WERI-Rb-1 (cell line): ENCODE results near the gene PKN2.

Experiments
- DNase-seq: peaks from one replicate; pipeline ENCODE4 v3.0.0-alpha.2; 2020
- H3K27ac ChIP-seq: fragments of 250-450 bp; sonication (Bioruptor Pico); 2 replicates; pipeline ENCODE4 v1.5.1; 2020; ENCODE audit warnings: mild to moderate bottlenecking, moderate library complexity
- H3K27me3 ChIP-seq: fragments of 250-450 bp; sonication (Bioruptor Pico); 2 replicates; pipeline ENCODE4 v1.5.1; 2021; ENCODE audit warnings: mild to moderate bottlenecking, low read depth, moderate library complexity; ENCODE audit not compliant: insufficient read depth, severe bottlenecking
- H3K36me3 ChIP-seq: fragments of 250-450 bp; sonication (Bioruptor Pico); 2 replicates; pipeline ENCODE4 v1.5.1; 2020; ENCODE audit warnings: mild to moderate bottlenecking, moderate library complexity
- H3K4me3 ChIP-seq: 2 replicates; pipeline ENCODE4 v1.5.1; 2011; ENCODE audit warnings: low read depth, mild to moderate bottlenecking, control low read depth, low read length
- H3K9me3 ChIP-seq: fragments of 250-450 bp; sonication (Bioruptor Pico); 2 replicates; pipeline ENCODE4 v1.5.1; 2021; ENCODE audit warnings: mild to moderate bottlenecking, moderate library complexity; ENCODE audit not compliant: severe bottlenecking
- TF ChIP-seq, protein P1 (sequence below): IDR thresholded peaks from 2 replicates; pipeline ENCODE4 v1.5.1; 2011; ENCODE audit warnings: low read depth, mild to moderate bottlenecking, control low read depth, inconsistent platforms, low read length

The PKN2 gene

DNA sequence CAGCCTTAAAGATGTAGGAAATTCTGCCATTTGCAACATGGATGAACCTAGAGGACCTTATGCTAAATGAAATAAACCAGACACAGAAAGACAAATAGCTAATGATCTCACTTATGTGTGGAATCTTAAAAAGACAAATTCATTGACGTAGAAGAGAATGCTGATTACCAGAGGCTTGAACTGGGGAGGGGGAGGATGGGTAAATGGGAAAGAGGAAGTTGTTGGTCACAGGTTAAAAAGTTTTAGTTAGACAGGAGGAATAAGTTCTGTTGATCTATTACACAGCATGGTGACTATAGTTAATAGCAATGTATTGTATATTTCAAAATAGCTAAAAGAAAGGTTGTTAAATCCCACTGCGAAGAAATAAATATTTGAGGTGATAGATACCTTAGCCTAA is 62.8 kb downstream of the PKN2 start:
- H3K27me3 ChIP-seq = no peaks in the 10 kb centered on the region
- TF ChIP-seq, protein P1, sequence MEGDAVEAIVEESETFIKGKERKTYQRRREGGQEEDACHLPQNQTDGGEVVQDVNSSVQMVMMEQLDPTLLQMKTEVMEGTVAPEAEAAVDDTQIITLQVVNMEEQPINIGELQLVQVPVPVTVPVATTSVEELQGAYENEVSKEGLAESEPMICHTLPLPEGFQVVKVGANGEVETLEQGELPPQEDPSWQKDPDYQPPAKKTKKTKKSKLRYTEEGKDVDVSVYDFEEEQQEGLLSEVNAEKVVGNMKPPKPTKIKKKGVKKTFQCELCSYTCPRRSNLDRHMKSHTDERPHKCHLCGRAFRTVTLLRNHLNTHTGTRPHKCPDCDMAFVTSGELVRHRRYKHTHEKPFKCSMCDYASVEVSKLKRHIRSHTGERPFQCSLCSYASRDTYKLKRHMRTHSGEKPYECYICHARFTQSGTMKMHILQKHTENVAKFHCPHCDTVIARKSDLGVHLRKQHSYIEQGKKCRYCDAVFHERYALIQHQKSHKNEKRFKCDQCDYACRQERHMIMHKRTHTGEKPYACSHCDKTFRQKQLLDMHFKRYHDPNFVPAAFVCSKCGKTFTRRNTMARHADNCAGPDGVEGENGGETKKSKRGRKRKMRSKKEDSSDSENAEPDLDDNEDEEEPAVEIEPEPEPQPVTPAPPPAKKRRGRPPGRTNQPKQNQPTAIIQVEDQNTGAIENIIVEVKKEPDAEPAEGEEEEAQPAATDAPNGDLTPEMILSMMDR = no peak
- H3K9me3 ChIP-seq = no peaks in the 10 kb centered on the region
- peaks cover 41% of the 10 kb centered on the region for H3K36me3 ChIP-seq
- H3K27ac ChIP-seq = no peak overlapping the region
- no peak for DNase-seq
- H3K4me3 ChIP-seq = no peak overlapping the region

DNA sequence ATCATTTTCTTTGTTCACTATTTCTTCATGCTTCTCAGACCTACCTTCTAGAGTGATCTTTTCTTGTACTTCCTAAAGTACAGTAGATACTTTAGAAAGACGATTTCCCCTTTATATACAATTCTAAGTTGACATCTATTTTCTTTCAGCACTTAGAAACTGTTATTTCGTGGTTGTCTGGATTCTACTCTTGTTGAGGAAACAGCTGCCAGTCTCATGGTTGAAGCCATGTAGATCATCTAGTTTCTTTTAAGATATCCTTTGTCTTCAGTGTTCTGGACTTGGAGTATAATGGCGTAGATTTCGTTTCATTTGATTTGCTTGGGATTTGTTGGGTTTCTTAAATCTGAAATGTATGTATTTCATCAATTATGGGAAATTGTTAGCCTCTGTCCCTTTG is 67.6 kb downstream of the PKN2 start:
- H3K27ac ChIP-seq = no peak overlapping the region
- peaks cover 25% of the 10 kb centered on the region for H3K36me3 ChIP-seq
- no peak for DNase-seq
- no peak overlapping the region for H3K4me3 ChIP-seq
- no peaks in the 10 kb centered on the region for H3K9me3 ChIP-seq
- no peaks in the 10 kb centered on the region for H3K27me3 ChIP-seq
- TF ChIP-seq, protein P1 = no peak

DNA sequence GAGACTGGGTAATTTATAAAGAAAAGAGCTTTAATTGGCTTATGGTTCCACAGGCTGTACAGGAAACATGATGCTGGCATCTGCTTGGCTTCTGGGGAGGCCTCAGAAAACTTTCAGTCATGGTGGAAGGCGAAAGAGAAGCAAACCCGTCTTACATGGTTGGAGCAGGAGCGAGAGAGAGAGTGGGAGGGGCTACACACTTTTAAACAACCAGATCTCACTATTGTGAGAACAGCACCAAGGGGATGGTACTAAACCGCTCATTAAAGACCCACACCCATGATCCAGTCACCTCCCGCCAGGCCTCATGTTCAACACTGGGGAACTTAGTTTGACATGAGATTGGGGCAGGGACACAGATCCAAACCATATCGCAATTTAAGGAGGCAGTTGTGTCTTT is 69.4 kb downstream of the PKN2 start:
- Histone ChIP-seq H3K36me3 (peaks cover 32% of the 10 kb centered on the region), H3K4me3 (no peak overlapping the region), H3K9me3 (no peaks in the 10 kb centered on the region), H3K27ac (no peak overlapping the region), H3K27me3 (no peaks in the 10 kb centered on the region)
- DNase-seq = no peak
- TF ChIP-seq, protein P1 = no peak

DNA sequence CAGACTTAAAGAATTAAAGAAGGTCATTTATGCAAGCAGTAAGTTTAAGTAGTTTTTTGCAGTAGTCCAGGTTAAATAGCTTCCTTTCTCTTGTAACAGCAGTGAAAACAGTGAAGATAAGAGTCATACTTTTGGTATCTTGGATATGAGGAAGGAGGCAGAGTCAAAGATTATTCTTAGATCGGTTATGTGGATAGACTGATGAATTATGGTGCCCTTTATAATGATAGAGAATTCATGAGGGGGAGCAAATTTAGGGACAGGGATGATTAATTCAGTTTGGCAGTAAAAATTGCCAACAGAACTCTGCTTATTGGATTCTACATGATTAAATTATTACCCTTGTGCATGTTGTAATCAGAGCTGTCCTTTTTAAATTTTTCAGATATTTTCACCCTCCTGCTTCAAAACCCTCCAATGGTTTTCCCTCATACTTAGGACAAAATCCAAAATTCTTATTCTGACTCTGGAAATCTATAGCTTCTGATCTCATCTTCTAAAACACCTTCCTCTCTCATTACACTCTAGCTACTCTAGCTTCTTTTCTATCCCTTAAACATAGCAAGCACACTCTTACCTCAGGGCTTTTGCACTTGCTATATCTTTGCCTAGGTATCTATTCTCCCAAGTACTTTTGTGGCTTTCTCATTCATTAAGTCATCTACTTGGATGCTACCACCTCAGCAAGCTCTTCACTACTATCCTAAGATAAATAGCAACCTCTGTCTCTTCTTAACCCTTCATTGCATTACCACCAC is 79.8 kb downstream of the PKN2 start:
- TF ChIP-seq, protein P1 = no peak

DNA sequence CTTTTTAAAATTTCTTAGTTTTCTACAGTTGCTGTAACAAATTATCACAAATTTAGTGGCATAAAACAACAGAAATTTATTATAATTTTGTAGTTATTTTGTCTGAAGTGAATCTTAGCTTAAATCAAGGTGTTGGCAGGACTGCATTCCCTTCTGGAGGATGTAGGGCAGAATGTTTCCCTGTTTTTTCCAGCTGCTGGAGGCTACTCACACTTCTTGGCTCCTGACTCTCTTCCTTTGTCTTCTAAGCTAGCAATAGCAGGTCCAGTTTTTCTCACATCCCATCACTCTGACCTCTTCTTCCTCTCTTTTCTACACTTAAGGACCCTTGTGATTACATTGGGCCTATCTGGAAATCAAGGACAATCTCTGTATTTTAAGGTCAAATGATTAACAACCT is 84.1 kb downstream of the PKN2 start:
- no peak overlapping the region for H3K27ac ChIP-seq

More for the DNA sequence above, 79.8 kb downstream of the PKN2 start:
- no peak for DNase-seq
- no peaks in the 10 kb centered on the region for H3K27me3 ChIP-seq
- H3K9me3 ChIP-seq = no peaks in the 10 kb centered on the region
- no peak overlapping the region for H3K4me3 ChIP-seq
- H3K36me3 ChIP-seq = peaks cover 62% of the 10 kb centered on the region
- no peak overlapping the region for H3K27ac ChIP-seq

More for the DNA sequence above, 84.1 kb downstream of the PKN2 start:
- TF ChIP-seq, protein P1 = no peak
- no peaks in the 10 kb centered on the region for H3K9me3 ChIP-seq
- H3K36me3 ChIP-seq = peaks cover 60% of the 10 kb centered on the region
- no peaks in the 10 kb centered on the region for H3K27me3 ChIP-seq
- no peak for DNase-seq
- no peak overlapping the region for H3K4me3 ChIP-seq
